GM18951 (cell line): ENCODE data around the gene GCLM.
"Not testable (repeated sequence)": the region's sequence is repeated elsewhere in the genome, so short reads cannot be mapped to it uniquely, and the experiment has no call there.

Experiments
- POLR2A ChIP-seq: IDR thresholded peaks from 4 replicates; pipeline ENCODE4 v1.6.1; 2011; ENCODE audit warnings: mild to moderate bottlenecking; ENCODE audit not compliant: insufficient read length, insufficient read depth; ENCODE audit errors: extremely low read depth
- in situ Hi-C: fragments of 300-500 bp; cut with MboI; formaldehyde crosslinking; loops from one replicate; pipeline ENCODE4 v1.12.0; 2022; ENCODE audit warnings: low sequenced_read_pairs, mixed read lengths, inconsistent platforms; ENCODE audit not compliant: unreplicated experiment

The GCLM gene

DNA sequence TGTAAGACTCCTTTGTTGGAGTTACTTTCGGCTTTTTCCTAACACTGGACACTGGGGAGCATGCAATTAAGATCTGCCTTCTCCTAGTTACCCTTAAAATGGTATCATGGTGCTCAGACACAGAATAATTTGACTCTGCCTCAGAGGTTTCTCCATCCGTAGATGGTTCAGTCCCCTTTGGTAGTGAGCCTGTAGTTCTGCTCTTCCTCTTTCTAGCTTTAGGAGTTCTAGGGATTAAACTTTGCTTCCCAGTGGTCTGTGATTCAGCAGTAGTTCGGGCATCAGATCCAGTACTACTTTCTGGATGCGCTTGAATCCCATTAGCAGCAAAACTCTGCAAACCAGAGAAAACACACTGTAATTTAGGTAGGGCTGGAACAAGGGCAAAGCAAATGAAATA, 31.7 kb downstream of the GCLM start:
- no peak for TF ChIP-seq POLR2A
- in situ Hi-C loops, result no loop called here

DNA sequence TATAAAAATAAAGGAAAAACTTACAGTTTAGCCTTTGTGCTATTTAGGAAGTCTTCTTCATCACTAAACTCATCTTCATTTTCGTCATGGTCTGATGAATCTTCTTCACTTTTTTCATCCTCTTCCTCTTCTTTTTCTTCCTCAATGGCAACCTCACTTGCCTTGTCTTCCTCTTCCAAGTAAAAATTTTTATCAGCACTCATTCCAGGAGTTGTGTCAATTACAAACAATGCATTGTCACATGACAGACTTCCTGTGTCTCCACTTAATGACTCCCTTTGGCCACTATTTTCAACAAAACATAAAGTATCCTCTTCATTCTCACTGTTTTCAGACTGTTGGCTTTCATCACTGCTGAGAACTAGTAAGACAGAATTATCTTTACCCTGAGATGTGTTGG, 33.0 kb downstream of the GCLM start:
- no peak for TF ChIP-seq POLR2A
- in situ Hi-C loops, result no loop called here

DNA sequence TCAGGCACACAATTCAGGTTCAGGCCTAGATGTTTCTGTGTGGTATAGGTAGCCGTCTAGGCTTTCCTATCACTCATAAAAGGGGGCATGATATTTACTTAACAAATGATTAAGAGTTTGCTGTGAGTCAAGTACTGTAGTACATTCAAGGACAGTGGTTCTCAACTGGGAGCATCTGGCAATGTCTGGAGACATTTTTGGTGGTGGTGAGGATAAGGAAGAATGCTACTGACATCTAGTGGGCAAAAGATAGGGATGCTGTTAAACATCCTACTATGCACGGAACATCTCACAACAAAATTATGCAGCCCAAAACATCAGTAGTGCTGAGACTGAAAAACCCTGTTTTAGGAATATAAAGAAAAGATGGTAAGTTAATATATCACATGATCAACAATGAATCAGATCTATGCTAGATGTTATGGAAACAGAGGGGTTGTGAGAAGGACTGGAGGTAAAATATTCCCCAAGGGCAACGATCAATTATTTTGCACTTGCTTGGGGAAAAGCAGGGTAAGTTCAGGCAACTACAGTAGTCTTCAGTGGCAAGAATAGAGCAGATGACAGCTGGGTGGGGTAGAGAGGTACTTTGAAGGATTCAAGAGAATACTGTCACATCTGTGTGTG, 35.1 kb downstream of the GCLM start:
- in situ Hi-C loops, result no loop called here
- TF ChIP-seq POLR2A, result no peak

DNA sequence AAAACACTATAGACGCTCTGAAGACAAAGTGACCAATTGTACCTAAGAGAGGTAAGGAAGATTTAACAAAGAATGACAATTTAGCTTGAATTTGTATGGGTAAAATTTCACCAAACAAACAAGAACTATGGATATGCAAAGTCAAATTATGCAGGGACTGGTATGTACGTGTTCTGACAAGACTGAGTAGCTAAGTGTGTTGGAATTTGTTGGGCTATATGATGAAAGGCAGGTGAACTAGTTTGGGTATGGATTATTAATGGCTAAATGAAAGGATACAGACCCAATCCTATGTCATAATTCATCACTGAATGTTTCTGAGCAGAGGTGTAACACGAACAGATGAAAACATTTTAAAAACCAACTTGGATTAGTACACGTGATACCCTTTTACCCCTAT, 37.9 kb downstream of the GCLM start:
- in situ Hi-C loops, result no loop called here
- TF ChIP-seq POLR2A, result no peak

DNA sequence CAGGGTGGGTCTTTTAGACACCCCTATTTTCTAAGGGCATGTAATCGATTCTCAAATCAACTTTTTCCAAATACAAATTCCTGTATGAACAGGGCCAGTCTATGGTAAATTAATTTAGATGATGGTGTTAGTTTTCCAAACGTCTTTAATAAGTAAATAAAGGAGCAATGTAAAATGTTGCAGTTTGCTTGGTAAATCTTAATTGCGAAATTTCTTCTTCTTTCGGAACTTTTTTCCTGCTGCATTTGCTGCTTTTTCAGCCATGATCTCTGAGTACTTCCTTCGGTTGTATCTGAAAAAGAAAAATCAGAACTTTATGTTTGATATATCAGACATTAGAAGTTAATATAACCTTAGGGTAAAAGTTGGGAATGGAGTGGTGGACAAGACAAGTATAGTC, 39.6 kb downstream of the GCLM start:
- in situ Hi-C loops, result no loop called here
- TF ChIP-seq POLR2A, result no peak

DNA sequence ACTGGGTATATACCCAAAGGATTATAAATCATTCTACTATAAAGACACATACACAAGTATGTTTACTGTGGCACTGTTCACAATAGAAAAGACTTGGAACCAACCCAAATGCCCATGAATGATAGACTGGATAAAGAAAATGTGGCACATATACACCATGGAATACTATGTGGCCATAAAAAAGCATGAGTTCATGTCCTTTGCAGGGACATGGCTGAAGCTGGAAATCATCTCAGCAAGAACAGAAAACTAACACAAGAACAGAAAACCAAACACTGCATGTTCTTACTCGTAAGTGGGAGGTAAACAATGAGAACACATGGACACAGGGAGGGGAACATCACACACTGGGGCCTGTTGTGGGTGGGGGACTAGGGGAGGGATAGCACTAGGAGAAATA, 40.7 kb downstream of the GCLM start:
- in situ Hi-C loops, result not testable (repeated sequence)

DNA sequence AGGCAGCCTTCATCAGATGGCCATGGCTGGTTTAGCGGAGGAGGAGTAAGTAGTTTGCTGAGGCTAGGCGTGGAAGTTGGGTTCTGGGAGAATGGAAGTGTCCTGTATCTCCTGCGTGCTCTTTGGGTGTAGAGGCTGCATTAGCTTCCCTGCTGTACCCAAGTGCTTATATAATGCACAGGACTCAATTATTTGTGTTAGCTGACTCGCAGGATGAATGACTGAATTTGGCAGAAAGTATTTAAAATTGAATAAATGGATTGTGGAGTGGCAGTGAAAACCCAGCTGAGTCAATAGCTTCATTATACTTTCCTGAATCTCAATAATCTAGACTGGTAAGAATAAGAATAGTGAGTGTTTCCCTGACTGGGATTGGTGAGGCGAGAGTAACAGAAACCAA, 44.0 kb downstream of the GCLM start:
- in situ Hi-C loops, result no loop called here
- no peak for TF ChIP-seq POLR2A

DNA sequence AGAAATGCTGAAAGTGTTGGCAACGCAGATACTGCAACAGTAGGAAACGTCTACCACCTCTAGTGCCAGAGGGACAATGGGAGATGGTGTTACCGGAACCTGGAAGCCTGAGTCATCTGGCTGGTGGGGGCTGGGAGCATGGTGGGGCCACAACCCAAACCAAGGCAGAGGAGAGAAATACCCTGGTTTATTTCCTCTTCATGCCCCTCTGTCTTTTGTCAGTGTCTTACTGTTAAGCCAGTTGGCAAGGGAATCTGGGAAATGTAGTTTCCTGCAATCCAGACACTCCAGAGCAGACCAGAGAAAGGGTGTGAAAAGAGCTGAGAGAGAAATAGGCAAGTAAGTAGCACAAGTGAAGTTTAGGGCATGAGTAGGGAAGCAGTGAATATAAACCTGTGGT, 45.1 kb downstream of the GCLM start:
- in situ Hi-C loops, result no loop called here
- TF ChIP-seq POLR2A, result no peak

DNA sequence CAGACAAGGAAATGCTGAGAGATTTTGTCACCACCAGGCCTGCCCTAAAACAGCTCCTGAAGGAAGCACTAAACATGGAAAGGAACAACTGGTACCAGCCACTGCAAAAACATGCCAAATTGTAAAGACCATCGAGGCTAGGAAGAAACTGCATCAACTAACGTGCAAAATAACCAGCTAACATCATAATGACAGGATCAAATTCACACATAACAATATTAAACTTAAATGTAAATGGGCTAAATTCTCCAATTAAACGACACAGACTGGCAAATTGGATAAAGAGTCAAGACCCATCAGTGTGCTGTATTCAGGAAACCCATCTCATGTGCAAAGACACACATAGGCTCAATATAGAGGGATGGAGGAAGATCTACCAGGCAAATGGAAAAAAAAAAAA, 51.6 kb downstream of the GCLM start:
- in situ Hi-C loops, result not testable (repeated sequence)

DNA sequence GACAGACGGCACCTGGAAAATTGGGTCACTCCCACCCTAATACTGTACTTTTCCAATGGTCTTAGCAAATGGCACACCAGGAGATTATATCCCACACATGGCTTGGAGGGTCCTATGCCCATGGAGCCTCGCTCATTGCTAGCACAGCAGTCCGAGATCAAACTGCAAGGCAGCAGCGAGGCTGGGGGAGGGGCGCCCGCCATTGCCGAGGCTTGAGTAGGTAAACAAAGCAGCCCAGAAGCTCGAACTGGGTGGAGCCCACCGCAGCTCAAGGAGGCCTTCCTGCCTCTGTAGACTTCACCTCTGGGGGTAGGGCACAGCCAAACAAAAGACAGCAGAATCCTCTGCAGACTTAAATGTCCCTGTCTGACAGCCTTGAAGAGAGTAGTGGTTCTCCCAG, 53.2 kb downstream of the GCLM start:
- in situ Hi-C loops, result not testable (repeated sequence)

DNA sequence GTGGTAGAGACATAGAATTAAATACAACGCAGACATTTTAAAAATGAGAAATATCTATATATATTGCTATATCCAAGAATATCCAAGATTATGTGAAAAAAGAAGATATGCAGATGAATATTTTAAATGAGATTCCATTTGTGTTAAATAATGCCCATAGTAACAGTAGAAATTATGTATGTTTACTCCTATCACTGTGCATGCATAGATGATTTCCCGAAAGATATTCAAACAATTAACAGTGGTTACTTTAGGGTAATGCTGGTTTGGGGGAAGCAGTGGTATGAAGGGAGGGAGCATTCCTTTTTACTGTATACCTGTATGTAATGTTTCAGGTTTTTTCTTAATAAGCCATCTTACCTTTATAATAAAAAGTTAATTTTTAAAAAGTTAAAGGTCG, 55.3 kb downstream of the GCLM start:
- in situ Hi-C loops, result no loop called here
- TF ChIP-seq POLR2A, result no peak

DNA sequence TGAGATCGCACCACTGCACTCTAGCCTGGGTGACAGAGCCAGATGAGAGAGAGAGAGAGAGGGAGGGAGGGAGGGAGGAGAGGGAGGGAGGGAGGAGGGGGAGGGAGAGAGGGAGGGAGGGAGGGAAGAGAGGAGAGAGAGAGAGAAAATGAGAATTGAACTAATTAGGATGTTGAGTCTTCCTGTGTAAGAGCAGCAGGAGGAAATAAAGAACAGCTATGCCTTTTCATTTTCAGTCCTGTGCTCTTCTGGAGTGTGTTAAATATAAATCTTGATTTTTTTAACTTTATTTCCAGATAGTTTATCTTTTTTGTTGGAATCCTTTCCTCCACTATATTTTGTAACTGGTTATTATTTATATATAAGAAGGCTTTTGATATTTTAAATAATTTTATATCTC, 57.4 kb downstream of the GCLM start:
- TF ChIP-seq POLR2A, result no peak
- in situ Hi-C loops, result no loop called here

DNA sequence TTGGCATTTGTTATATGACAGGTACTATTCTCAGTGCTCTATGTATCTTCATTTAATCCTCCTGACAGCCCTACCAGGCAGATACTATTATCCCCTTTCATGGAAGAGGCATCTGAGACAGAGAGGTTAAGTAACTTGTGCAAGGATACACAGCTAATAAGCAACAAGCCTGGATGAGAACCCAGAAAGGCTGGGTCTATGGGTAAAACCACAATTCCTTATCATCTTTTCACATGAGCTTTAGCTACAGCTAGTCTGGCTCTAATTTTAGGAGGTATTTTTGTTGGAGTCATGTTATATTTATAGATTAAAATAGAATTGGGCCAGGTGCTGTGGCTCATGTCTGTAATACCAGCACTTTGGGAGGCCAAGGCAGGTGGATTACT, 57.9 kb downstream of the GCLM start:
- in situ Hi-C loops, result no loop called here

DNA sequence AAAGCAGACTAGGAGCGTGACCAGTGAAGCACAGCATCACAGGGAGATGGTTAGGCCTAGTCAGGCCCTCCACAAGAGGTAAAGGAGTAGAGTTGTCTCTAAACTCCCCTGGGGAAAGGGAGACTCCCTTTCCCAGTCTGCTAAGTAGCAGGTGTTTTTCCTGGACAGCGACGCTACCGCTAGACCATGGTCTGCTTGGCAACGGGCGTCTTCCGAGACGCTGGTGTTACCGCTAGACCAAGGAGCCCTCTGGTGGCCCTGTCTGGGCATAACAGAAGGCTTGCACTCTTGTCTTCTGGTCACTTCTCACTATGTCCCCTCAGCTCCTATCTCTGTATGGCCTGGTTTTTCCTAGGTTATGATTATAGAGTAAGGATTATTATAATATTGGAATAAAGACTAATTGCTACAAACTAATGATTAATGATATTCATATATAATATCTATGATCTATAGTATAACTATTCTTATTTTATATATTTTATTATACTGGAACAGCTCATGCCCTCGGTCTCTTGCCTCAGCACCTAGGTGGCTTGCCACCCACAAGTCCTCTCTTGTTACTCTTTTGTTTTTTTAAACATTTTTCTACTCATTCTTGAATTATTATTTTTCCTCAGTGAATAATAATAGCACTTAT, 58.4 kb downstream of the GCLM start:
- in situ Hi-C loops, result not testable (repeated sequence)

More for the DNA sequence above, 57.9 kb downstream of the GCLM start:
- TF ChIP-seq POLR2A, result no peak

DNA sequence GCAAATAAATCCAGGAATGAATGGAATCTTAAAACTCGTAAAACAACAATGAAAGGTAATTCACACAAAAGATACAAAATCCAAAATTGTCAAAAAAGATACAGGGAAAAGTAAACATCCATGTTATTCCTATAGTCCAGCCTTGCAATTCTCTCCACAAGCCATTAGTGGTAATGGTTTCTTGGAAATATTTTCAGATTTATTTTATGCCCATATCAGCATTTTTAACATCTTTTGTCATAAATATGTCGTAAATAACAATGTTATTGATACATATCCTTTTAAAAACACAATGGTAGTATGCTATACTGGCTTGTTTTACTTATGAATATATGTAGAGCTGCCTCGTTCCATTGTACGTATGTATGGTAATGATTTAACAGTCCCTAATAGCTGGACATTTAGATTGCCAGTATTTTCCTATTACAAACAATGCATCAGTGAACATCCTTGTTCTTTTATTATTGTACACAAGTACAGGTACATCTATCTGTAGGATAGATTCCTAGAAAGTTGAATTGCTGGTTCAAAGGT, 60.8 kb downstream of the GCLM start:
- in situ Hi-C loops, result loop anchor here (25.0 kb wide), 1 partner anchor 411 kb away; the partner anchor contains the start of gene FNBP1L
- TF ChIP-seq POLR2A, result no peak
